Duodenal mucosa (tissue), 2 donors: Measurements from ENCODE around the gene DOCK2.

Experiments used
- H3K27ac ChIP-seq: one replicate; pipeline ENCODE4 v1.7.0; 2013; ENCODE audit warnings: low read depth, low read length
- H3K27me3 ChIP-seq, 2 donors: one replicate each; pipeline ENCODE4 v1.7.0; 2013; ENCODE audit warnings: low read length in 2 of 2, control low read depth in 1 of 2; ENCODE audit not compliant: insufficient read depth in 2 of 2, control insufficient read depth in 1 of 2
- H3K36me3 ChIP-seq, 2 donors: one replicate each; pipeline ENCODE4 v1.7.0; 2013; ENCODE audit warnings: low read length in 2 of 2, control low read depth in 1 of 2; ENCODE audit not compliant: insufficient read depth in 2 of 2, control insufficient read depth in 1 of 2
- H3K4me1 ChIP-seq, 2 donors: one replicate each; pipeline ENCODE4 v1.7.0; 2013; ENCODE audit warnings: low read length in 2 of 2, control low read depth in 1 of 2; ENCODE audit not compliant: insufficient read depth in 2 of 2, control insufficient read depth in 1 of 2
- H3K4me3 ChIP-seq, 2 donors: one replicate each; pipeline ENCODE4 v1.7.0; 2013; ENCODE audit warnings: low read length in 2 of 2, low read depth in 1 of 2
- H3K9ac ChIP-seq, 2 donors: one replicate each; pipeline ENCODE4 v1.7.0; 2013; ENCODE audit warnings: low read length in 2 of 2, low read depth in 1 of 2
- H3K9me3 ChIP-seq, 2 donors: one replicate each; pipeline ENCODE4 v1.7.0; 2013; ENCODE audit warnings: low read length in 2 of 2, control low read depth in 1 of 2; ENCODE audit not compliant: control insufficient read depth in 1 of 2

DOCK2 gene

DNA sequence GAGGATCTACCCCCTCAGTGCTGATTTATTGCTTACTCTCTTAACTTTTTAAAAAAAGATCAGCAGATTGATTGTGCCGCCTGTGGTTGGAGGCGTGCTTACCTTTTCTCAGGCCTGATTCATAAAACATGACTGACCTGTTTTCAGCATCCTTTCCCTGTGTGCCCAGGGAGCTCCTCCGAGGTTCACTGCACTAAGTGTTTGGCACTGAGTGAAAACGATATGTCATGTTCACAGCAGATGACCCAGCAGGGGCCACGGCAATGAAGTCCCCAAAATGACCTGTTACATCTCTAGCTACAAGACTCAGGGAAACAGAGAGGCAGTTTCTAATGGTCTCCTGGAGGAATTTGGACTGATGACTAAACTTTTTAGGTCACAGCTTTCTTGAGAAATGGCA is 273.3 kb downstream of the DOCK2 start:
- Histone ChIP-seq H3K4me1 (no peaks in the 10 kb centered on the region), H3K9me3 (no peaks in the 10 kb centered on the region), H3K9ac (no peak overlapping the region), H3K4me3 (no peak overlapping the region), H3K36me3 (no peaks in the 10 kb centered on the region), H3K27me3 (no peaks in the 10 kb centered on the region), H3K27ac (no peak overlapping the region)

GRCh38 chr5:169911448-169912212 is 274.6 kb downstream of the DOCK2 start:
- Histone ChIP-seq H3K27me3 (no peaks in the 10 kb centered on the region), H3K27ac (no peak overlapping the region), H3K9ac (no peak overlapping the region), H3K9me3 (no peaks in the 10 kb centered on the region), H3K4me1 (no peaks in the 10 kb centered on the region), H3K4me3 (no peak overlapping the region), H3K36me3 (no peaks in the 10 kb centered on the region)

DNA sequence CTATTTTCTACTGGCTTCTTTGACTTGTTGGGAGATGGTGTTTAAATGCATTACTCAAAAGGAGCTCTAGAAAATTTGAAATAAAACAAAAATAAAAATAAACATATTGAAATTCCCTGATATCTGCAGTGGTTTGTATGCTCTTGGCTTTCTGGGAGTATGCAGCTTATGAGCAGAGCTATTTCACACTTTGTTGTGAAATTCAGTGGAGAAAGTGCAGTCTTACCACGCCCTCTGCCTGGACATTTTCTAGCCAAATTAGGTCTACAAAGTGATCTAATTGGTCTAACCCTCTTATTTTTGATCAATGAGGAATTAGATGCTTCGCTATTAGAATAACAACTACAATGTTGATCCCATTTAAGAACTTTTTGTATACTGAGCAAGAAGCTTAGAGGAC is 276.4 kb downstream of the DOCK2 start:
- Histone ChIP-seq H3K4me1 (no peaks in the 10 kb centered on the region), H3K27me3 (no peaks in the 10 kb centered on the region), H3K9ac (no peak overlapping the region), H3K27ac (no peak overlapping the region), H3K4me3 (no peak overlapping the region), H3K36me3 (no peaks in the 10 kb centered on the region), H3K9me3 (no peaks in the 10 kb centered on the region)

GRCh38 chr5:169914766-169915165 is 277.7 kb downstream of the DOCK2 start:
- Histone ChIP-seq H3K36me3 (no peaks in the 10 kb centered on the region), H3K27me3 (no peaks in the 10 kb centered on the region), H3K9ac (no peak overlapping the region), H3K27ac (no peak overlapping the region), H3K4me1 (no peaks in the 10 kb centered on the region), H3K9me3 (no peaks in the 10 kb centered on the region), H3K4me3 (no peak overlapping the region)

- H3K27me3 ChIP-seq, result no peaks in the 10 kb centered on the region
- H3K9ac ChIP-seq, result no peak overlapping the region
- H3K9me3 ChIP-seq, result no peaks in the 10 kb centered on the region
- H3K4me3 ChIP-seq, result no peak overlapping the region
- H3K27ac ChIP-seq, result no peak overlapping the region
- no peaks in the 10 kb centered on the region for H3K4me1 ChIP-seq
- no peaks in the 10 kb centered on the region for H3K36me3 ChIP-seq
Measured at GRCh38 chr5:169917500-169917899, 280.4 kb downstream of the DOCK2 start.

- Histone ChIP-seq H3K9ac (no peak overlapping the region), H3K27me3 (no peaks in the 10 kb centered on the region), H3K4me1 (no peaks in the 10 kb centered on the region), H3K4me3 (no peak overlapping the region), H3K9me3 (no peaks in the 10 kb centered on the region), H3K27ac (no peak overlapping the region), H3K36me3 (no peaks in the 10 kb centered on the region)
Measured at GRCh38 chr5:169918228-169918627, 281.2 kb downstream of the DOCK2 start.

DNA sequence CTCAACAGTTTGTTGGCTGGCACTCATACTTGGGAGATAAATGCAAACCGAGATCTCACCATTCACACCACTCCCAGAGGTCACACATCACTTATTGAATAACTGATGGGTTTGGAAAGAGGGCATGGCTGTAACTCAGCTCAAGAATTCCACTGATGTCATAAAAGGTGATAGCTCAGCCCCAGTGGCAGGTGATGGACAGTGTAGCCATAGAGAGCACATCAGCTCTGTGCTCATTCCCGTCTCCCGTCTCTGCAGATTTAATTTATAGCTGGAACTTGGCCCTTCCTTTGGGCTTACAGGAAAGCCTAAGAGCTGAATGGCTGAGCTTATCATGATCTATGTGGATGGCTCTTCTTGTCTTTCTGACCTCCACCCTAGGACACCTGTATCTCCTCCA is 283.4 kb downstream of the DOCK2 start:
- Histone ChIP-seq H3K27me3 (no peaks in the 10 kb centered on the region), H3K4me3 (no peak overlapping the region), H3K27ac (no peak overlapping the region), H3K9ac (no peak overlapping the region), H3K36me3 (no peaks in the 10 kb centered on the region), H3K4me1 (no peaks in the 10 kb centered on the region), H3K9me3 (no peaks in the 10 kb centered on the region)

GRCh38 chr5:169921384-169921783 is 284.3 kb downstream of the DOCK2 start:
- no peaks in the 10 kb centered on the region for H3K9me3 ChIP-seq
- H3K27me3 ChIP-seq, result no peaks in the 10 kb centered on the region
- H3K9ac ChIP-seq, result no peak overlapping the region
- H3K27ac ChIP-seq, result no peak overlapping the region
- no peak overlapping the region for H3K4me3 ChIP-seq
- no peaks in the 10 kb centered on the region for H3K36me3 ChIP-seq
- no peaks in the 10 kb centered on the region for H3K4me1 ChIP-seq

DNA sequence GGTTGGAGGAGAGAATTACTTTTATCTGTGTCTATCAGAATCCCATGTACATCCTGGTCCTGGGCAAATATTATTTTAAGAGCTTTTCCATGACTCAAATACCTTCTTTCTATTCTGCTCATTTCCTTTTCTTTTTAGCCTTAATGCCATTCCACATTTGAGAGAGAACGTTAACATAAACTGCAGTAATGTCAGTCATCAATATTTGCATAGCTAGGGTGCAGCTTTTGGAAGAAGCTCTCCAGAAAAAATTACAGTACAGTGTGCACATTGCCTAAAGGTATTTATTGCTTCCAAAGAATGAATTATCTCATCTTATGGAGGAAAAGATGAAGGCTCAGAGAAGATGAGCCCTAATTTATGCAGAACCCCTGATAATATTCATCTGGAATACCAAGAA is 284.9 kb downstream of the DOCK2 start:
- Histone ChIP-seq H3K27ac (no peak overlapping the region), H3K36me3 (no peaks in the 10 kb centered on the region), H3K9ac (no peak overlapping the region), H3K4me3 (no peak overlapping the region), H3K4me1 (no peaks in the 10 kb centered on the region), H3K9me3 (no peaks in the 10 kb centered on the region), H3K27me3 (no peaks in the 10 kb centered on the region)

DNA sequence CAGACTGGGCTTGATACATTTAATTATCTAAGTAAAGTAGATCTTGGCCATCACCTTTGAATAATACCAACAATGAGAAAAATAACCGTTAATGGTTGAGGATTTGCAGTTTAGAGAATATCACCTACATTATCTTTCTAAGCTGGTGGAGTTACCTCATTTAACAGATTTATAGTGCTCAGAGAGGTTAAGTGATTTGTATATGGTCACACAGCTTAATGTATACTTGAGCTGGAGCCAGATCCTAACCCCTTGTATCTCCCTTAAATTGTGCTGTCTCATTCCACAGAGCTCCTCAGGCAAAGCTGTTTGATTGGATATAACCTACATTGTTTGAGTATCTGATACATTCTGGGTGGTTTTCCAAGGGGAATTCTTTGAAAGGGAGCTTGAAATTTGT is 285.4 kb downstream of the DOCK2 start:
- Histone ChIP-seq H3K27ac (no peak overlapping the region), H3K9ac (no peak overlapping the region)

GRCh38 chr5:169923988-169924387 is 286.9 kb downstream of the DOCK2 start:
- no peak overlapping the region for H3K27ac ChIP-seq
- H3K4me3 ChIP-seq, result no peak overlapping the region
- no peaks in the 10 kb centered on the region for H3K36me3 ChIP-seq
- no peaks in the 10 kb centered on the region for H3K27me3 ChIP-seq
- no peaks in the 10 kb centered on the region for H3K9me3 ChIP-seq
- H3K4me1 ChIP-seq, result no peaks in the 10 kb centered on the region
- H3K9ac ChIP-seq, result no peak overlapping the region

More for the DNA sequence above, 285.4 kb downstream of the DOCK2 start:
- H3K4me1 ChIP-seq, result no peaks in the 10 kb centered on the region
- no peaks in the 10 kb centered on the region for H3K9me3 ChIP-seq
- no peaks in the 10 kb centered on the region for H3K36me3 ChIP-seq
- no peaks in the 10 kb centered on the region for H3K27me3 ChIP-seq
- H3K4me3 ChIP-seq, result no peak overlapping the region
